ENCODE results near the gene PHF3. TPM values are rescaled to one million over a fixed set of nuclear protein-coding genes. Genes with fewer than 3 reads are reported as not detected.

The PHF3 gene
- total and polyA plus RNA-seq, 7 donors, result 9.7 to 80.5 (median 59.6) TPM

DNA sequence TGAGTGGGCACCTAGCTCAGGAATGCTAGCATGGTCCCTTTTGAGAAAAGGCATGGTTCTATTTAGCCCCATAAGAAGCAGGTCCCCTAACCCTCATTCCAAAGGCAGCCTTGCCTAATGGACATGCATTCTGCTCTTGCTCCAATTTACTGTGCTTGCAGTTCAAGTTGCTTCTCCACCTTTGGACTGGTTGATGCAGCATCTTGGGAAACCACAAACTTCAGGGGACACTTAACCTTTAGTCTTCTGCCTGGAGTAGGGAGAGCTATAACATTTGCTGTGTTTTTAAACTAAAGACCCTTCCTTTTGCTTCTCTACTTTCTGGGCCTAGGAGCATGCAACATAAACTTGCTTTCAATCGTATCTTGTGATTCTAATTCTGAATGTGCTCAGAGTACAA is 5.1 kb upstream of the PHF3 start:
- intact Hi-C loops (cut with DNase I), result loop anchor here (10.0 kb wide), 1 partner anchor 74 kb away; no protein-coding TSS in a partner anchor
- no peak for DNase-seq
- Histone ChIP-seq H3K4me1 (peaks cover 0 to 7% (median 5%) of the 10 kb centered on the region in 4 donors), H3K9me3 (no peaks in the 10 kb centered on the region), H3K4me3 (no peak overlapping the region), H3K27me3 (no peaks in the 10 kb centered on the region), H3K27ac (no peak overlapping the region), H3K36me3 (no peaks in the 10 kb centered on the region)
- 92 to 96% methylated on average over 1 of the region's 1 CpG for WGBS, 2 donors
- TF ChIP-seq POLR2A (IDR thresholded peaks at IDR 0.05), result no peak
- TF ChIP-seq, protein P1, sequence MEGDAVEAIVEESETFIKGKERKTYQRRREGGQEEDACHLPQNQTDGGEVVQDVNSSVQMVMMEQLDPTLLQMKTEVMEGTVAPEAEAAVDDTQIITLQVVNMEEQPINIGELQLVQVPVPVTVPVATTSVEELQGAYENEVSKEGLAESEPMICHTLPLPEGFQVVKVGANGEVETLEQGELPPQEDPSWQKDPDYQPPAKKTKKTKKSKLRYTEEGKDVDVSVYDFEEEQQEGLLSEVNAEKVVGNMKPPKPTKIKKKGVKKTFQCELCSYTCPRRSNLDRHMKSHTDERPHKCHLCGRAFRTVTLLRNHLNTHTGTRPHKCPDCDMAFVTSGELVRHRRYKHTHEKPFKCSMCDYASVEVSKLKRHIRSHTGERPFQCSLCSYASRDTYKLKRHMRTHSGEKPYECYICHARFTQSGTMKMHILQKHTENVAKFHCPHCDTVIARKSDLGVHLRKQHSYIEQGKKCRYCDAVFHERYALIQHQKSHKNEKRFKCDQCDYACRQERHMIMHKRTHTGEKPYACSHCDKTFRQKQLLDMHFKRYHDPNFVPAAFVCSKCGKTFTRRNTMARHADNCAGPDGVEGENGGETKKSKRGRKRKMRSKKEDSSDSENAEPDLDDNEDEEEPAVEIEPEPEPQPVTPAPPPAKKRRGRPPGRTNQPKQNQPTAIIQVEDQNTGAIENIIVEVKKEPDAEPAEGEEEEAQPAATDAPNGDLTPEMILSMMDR (IDR thresholded peaks at IDR 0.05), result no peak
- no peak for TF ChIP-seq POLR2AphosphoS5 (IDR thresholded peaks at IDR 0.05)
- no peak for TF ChIP-seq EP300 (IDR thresholded peaks at IDR 0.05)

DNA sequence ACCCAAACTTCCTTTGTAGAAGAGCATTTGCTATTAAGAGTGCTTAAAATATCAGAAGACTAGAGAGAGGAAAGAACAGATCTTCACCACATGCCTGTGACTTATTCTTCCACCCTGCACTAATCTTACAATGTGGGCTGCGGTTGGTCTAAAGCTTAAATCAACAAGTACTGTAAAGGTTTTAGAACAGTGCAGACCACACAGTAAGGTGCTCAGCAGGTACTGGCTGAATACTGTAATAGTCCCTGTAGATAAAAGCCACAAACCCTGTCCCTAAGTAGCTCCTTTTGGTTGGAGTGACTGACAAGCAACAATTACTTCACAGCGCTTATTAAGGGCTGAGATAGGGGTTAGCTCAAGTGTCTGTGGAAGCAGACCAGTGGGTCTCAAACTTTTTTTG is 972 bp upstream of the PHF3 start:
- Histone ChIP-seq H3K27ac (peak overlapping the region in 2 of 4 donors; percentile 96 to 97), H3K4me1 (peaks cover 0 to 34% (median 28%) of the 10 kb centered on the region in 4 donors), H3K9me3 (no peaks in the 10 kb centered on the region), H3K36me3 (no peaks in the 10 kb centered on the region), H3K27me3 (no peaks in the 10 kb centered on the region), H3K4me3 (no peak overlapping the region)
- no peak for DNase-seq
- 36 to 39% methylated on average over 2 of the region's 2 CpGs for WGBS, 2 donors
- intact Hi-C loops (cut with DNase I), result loop anchor here (2.0 to 10.0 kb wide), 3 partner anchors 62 to 122 kb away; partner anchors contain the start of genes LOC128125822 and PTP4A1
- TF ChIP-seq POLR2AphosphoS5 (IDR thresholded peaks at IDR 0.05) (no peak), EP300 (IDR thresholded peaks at IDR 0.05) (no peak), POLR2A (IDR thresholded peaks at IDR 0.05) (no peak)
- TF ChIP-seq, protein P1 (IDR thresholded peaks at IDR 0.05), result no peak

GRCh38 chr6:63635215-63635587 is 401 bp upstream of the PHF3 start:
- DNase-seq, result no peak
- peak overlapping the region; percentile 76 to 93 (median 90) for H3K4me3 ChIP-seq
- H3K4me1 ChIP-seq, result peaks cover 0 to 40% (median 34%) of the 10 kb centered on the region in 4 donors
- peak in 1 of 4 donors; percentile 3 for TF ChIP-seq EP300 (IDR thresholded peaks at IDR 0.05)
- TF ChIP-seq, protein P1 (IDR thresholded peaks at IDR 0.05), result no peak
- intact Hi-C loops (cut with DNase I), result loop anchor here (2.0 to 10.0 kb wide), 3 partner anchors 62 to 123 kb away; partner anchors contain the start of genes LOC128125822 and PTP4A1
- H3K27me3 ChIP-seq, result no peaks in the 10 kb centered on the region
- H3K27ac ChIP-seq, result peak overlapping the region; percentile 92 to 99 (median 96)
- 3 to 5% methylated on average over 5 of the region's 5 CpGs for WGBS, 2 donors
- no peaks in the 10 kb centered on the region for H3K9me3 ChIP-seq
- no peaks in the 10 kb centered on the region for H3K36me3 ChIP-seq

DNA sequence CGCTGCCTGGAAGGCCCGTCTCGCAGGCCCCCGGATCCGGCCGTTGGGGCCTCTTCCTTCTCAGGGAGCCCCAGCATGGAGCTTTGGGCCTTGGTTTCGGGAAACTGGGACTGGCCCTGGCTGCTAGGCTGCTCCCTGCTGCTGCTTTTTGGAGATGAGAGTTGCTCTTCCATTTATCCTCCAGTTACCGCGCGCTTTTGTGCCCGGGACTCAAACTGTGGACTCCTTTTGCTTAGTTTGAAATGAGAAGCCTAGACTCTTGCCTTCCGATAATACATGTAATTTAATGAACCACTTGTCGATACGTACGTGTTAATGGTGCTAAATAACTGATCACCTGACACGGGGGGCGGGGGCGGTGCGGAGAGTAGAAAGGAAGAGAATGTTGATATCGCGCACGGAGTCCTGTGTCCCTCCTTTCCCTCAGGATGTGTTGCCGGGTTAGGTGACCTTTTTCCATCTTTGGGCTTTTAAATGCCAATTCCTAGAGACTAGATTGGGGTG is 968 bp downstream of the PHF3 start:
- Histone ChIP-seq H3K27me3 (no peaks in the 10 kb centered on the region), H3K36me3 (no peaks in the 10 kb centered on the region), H3K4me3 (peak overlapping the region; percentile 76 to 93 (median 90)), H3K27ac (peak overlapping the region; percentile 92 to 99 (median 96)), H3K9me3 (no peaks in the 10 kb centered on the region), H3K4me1 (peaks cover 0 to 52% (median 42%) of the 10 kb centered on the region in 4 donors)
- 0% methylated on average over 23 of the region's 23 CpGs for WGBS, 2 donors
- intact Hi-C loops (cut with DNase I), result loop anchor here (1.0 to 10.0 kb wide), 3 partner anchors 38 to 124 kb away; no protein-coding TSS in a partner anchor
- TF ChIP-seq EP300 (IDR thresholded peaks at IDR 0.05), result no peak
- TF ChIP-seq POLR2AphosphoS5 (IDR thresholded peaks at IDR 0.05), result peak in 1 of 4 donors; percentile 25
- no peak for DNase-seq

- no peaks in the 10 kb centered on the region for H3K27me3 ChIP-seq
- H3K9me3 ChIP-seq, result no peaks in the 10 kb centered on the region
- intact Hi-C loops (cut with DNase I), result loop anchor here (5.0 to 10.0 kb wide), 2 partner anchors 67 to 126 kb away; no protein-coding TSS in a partner anchor
- H3K36me3 ChIP-seq, result no peaks in the 10 kb centered on the region
- peak overlapping the region in 3 of 4 donors; percentile 89 to 93 (median 92) for H3K4me3 ChIP-seq
- no peak for DNase-seq
- TF ChIP-seq POLR2A (IDR thresholded peaks at IDR 0.05) (no peak), EP300 (IDR thresholded peaks at IDR 0.05) (no peak), POLR2AphosphoS5 (IDR thresholded peaks at IDR 0.05) (no peak)
- TF ChIP-seq, protein P1 (IDR thresholded peaks at IDR 0.05), result no peak
- WGBS, 2 donors, result 9 to 38% methylated on average over 2 of the region's 2 CpGs
- peaks cover 0 to 61% (median 50%) of the 10 kb centered on the region in 4 donors for H3K4me1 ChIP-seq
- H3K27ac ChIP-seq, result peak overlapping the region in 2 of 4 donors; percentile 97 to 99
These were observed 2.4 kb downstream of the PHF3 start for GRCh38 chr6:63637865-63638445.
